GM19351 (cell line): Measurements from ENCODE around the gene CCL14.

Source experiments
- ATAC-seq: cut with Tn5 transposase; IDR thresholded peaks from one replicate; pipeline ENCODE4 v1.9.1; 2021; ENCODE audit warnings: mild to moderate bottlenecking, moderate library complexity; ENCODE audit not compliant: unreplicated experiment

Gene CCL14

GRCh38 chr17:35991075-35991474, 4.5 kb upstream of the CCL14 start:
- no peak for ATAC-seq

DNA sequence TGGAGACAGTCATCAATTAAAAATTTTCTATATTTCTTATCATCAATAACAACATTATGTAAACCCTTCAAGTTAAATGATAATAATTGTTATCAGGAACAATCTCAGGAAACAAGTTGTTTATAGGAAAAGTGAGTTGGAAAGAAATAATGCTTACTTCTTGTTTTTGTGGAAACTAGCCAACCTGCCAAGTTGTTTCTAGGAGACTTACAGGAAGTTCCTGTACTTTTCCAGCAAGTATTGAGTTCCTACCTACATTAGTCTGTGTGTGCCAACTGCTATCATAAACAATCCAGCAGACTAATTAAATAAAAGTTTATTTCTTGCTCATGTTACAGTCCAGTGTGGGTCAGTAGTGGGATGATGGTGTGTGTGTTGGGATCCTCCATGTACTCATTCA, 1.6 kb upstream of the CCL14 start:
- ATAC-seq: no peak

GRCh38 chr17:35984140-35984539, 2.4 kb downstream of the CCL14 start:
- no peak for ATAC-seq

DNA sequence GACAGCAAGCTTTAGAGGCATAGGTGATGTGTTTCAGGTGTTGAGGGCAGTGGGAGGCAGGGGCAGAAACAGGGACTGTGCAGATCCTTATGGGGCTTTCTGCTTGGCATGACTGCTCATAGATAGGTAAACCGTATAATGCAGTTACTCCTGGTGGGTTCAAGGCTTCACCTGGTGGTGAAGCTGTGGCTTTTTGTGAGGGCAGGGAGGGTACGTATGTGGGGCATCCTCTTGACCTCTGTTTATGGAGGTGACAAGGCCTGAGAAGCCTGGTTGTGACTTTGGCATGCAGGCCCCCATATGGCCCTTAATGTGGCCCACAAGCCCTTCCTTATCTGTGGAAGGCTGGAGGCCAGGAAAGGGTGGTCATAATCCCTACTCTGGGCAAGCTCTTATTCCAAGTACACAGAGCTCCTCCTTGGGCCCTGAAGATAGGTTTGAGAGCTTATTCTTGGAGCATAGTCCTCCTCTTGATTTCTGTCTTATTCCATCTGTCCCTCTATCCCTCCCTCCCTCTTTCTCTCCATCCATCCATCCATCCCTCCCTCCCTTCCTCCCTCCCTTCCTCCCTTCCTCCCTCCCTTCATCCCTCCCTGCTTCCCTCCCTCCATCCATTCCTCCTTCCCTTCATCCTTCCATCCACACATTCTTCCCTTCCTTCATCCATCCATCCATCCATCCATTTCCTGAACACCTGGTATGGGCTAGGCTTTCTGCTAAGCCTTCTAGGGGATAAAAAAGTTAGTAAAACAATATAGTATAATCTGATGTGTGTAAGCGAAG, 3.9 kb downstream of the CCL14 start:
- ATAC-seq: no peak

GRCh38 chr17:35981908-35982330, 4.6 kb downstream of the CCL14 start:
- ATAC-seq: no peak

DNA sequence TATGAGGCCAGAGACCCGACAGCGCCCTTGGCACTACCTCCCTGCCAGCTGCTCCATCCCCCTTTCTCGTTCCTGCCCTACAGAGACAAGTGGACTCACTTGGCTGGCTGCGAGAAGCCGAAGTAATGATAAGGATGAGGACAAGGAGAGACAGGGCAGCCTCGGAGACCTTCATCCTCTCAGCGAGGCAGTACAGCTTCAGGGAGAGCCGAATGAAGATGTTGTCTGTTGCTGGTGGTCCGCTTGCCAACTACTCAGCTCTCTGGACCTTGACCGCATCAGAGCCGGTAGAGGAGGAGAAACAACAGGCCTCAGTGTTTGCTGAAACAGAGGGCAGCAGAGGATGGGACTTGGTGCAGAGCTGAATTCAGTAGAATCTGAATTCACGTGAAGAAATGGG, 5.3 kb downstream of the CCL14 start, which contains the start of gene CCL16:
Gene CCL16 (minus strand): TSS at position 252 of the 400 bp plus-strand sequence. CDS start 77 bp downstream, at position 175.
- no peak for ATAC-seq

- no peak for ATAC-seq
Measured at GRCh38 chr17:35978346-35978745, 8.2 kb downstream of the CCL14 start.

GRCh38 chr17:35977509-35977908, 9.0 kb downstream of the CCL14 start:
- ATAC-seq: no peak

DNA sequence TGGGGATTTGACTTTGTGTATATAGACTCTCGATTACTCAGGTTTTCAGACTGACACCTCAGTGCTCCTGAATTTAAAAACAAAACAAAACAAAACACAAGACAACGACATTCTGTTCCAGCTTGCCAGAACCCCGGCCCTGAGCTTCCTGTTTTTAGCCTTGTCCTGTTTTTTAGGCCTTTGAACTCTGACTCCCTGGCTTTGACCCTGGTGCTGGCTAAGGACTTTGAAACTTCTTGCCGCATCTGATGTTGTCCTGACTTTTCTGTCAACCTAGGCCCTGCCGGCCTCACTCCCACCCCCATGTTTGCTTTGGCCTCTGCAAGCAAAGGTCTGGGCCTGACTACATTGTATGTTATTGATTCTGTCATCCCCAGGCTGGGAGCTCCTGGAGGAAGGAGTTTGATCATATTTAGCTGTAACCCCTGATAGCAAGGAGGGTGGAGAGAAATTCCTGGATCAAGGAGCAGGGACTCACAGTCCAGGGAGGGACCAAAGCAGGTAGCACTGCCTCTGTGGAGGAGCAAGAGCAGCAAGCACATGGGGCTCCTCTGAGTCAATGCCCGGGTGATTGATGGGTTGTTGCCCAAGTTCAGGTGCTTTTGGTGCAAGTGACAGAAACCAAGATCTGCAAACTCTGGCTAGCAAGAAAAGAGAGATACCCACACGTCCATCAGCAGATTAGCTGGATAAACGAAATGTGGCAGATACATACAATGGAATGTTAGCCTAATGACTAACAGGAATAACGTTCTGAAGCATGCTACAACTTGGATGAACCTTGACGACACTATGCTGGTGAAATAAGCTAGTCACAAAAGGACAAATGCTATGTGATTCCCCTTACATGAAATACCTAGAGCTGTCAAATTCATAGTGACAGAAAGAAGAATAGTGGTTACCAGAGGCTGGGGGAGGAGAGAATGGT, 12.9 kb downstream of the CCL14 start:
- ATAC-seq: no peak

- ATAC-seq: no peak
Measured at GRCh38 chr17:35972945-35973332, 13.6 kb downstream of the CCL14 start.

- ATAC-seq: no peak
Measured at GRCh38 chr17:35972535-35972934, 14.0 kb downstream of the CCL14 start.

- no peak for ATAC-seq
Measured at GRCh38 chr17:35972066-35972465, 14.5 kb downstream of the CCL14 start.

DNA sequence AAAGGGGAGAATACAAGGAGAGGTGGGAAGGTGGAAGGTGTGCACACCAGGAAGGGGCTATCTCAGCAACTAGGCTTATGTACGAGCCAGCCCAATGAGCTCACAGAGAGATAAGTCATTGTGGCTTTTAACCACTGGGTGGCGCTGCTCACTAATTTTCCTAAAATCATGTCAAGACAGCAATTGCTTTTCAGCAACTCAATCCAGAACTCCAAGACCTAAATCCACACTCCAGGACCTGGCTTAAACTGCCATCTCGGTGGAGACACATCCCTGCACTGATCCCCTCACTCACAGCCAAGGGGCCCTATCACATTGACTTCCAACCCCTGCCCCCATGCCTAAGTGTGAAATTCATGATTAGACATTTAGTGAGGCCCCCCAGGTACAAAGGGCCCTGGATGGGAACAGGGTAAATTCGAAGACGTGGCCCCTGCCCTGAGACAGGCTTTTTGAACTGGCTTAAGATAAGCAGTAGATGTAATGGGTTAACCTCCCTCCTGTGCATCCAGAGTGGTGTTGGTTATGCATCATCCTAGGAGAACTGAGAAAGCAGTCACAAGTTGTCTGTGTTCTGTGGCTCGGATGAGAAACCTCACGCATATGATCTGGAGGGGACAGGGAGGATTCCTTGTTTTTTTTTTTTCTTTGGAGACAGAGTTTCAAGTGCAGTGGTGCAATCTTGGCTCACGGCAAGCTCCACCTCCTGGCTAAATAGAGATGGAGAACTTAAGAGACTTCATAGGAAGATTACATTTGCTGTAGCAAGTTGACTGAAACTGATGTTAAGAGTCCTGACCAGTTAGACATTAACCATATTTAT, 16.8 kb downstream of the CCL14 start:
- ATAC-seq: no peak

- ATAC-seq: no peak
Measured at GRCh38 chr17:35968520-35969054, 17.9 kb downstream of the CCL14 start.

DNA sequence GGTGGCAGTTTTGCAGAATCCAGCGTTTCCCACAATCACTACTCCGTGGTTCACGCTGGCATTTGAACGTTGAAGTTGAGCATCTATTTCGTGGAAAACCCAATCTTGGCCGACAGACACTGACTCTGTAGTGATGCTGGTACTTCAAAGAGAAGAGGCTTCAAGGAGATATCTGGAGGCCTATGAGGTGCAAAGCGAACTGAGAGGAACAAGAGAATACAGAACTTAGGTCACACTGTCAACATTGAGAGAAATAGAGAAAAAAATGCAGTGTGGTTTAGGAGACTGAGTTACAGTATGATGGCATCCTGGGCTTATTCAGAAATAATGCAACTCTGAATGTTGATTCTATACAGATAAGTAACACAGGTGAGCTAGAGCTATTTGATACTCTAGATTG, 21.3 kb downstream of the CCL14 start:
- no peak for ATAC-seq

GRCh38 chr17:35963663-35964062, 22.9 kb downstream of the CCL14 start:
- ATAC-seq: no peak

DNA sequence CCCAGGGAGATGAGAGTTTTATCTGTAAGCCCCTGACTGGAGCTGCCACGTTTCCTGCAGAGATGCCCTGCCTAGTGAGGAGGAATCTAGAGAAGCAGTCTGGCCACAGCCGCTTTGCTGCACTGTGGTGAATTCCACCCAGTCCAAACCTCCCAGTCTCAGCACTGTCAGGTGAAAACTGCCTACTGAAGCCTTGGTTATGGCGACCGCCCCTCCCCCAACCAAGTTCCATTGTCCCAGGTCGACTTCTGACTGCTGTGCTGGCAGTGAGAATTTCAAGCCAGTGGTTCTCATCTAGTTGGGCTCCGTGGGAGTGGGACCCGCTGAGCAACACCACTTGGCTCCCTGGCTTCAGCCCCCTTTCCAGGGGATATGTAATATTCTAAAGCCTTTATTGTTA, 32.8 kb downstream of the CCL14 start:
- no peak for ATAC-seq

- ATAC-seq: no peak
Measured at GRCh38 chr17:35949401-35949800, 37.1 kb downstream of the CCL14 start.

- no peak for ATAC-seq
Measured at GRCh38 chr17:35948092-35948491, 38.4 kb downstream of the CCL14 start.

DNA sequence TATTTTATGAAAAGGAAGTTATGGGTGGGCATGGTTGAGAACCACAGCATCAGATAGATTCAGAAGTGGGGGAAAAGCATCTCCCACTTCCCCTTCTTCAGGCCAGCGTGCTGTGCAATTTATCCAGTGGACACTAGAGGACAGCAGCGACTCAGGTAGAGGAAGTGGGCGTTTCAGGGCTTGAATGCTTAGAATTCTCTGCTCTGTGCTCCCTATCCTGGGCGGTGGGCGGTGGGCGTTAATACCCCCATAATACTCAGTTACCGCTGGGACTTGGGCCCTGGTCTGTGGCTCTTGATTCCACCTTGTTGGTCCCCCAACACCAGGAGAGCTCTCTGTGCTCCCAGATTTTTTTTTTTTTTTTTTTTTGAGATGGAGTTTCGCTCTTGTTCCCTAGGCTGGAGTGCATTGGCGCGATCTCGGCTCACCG, 39.4 kb downstream of the CCL14 start:
- ATAC-seq: no peak

DNA sequence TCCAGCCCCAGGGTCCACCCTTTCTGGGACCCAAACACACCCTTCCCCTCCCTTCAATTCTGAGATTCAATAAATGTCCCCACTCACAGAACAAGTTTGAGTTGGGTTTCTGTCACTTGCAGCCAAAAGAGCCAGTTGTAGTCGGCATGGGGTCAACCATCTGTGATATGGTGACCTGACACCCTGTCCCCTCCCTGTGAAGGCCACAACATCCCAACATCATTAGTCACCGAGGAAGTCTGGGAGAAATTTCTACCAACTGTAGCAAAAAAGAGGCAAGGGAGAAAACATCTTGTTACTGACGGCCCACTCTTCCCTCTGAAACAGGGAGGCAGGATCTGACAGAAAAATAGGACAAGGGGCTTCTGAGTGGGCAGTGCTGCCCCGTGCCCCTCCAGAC, 42.4 kb downstream of the CCL14 start:
- ATAC-seq: no peak
